Endothelial cell of umbilical vein (primary cell): ENCODE results near the gene ENHO. TPM values are rescaled to one million over a fixed set of nuclear protein-coding genes. Genes with fewer than 3 reads are reported as not detected.

Experiments used
- BruUV-seq: library from RNA; stranded (reverse); fragments of 400-500 nt; replicated peaks from 2 replicates; lab custom pipeline; 2021; lab: Mats Ljungman, UMichigan
- CTCF ChIA-PET: fragments of 300-600, 350-600 bp; sonication (Branson Sonifier 250); formaldehyde crosslinking; loops from one replicate; lab custom pipeline; 2021; ENCODE audit warnings: antibody characterized with exemption, inconsistent platforms; lab: Charles Lee
- POLR2A ChIA-PET: fragments of 300-600, 350-600 bp; sonication (Branson Sonifier 250); formaldehyde crosslinking; loops from one replicate; lab custom pipeline; 2021; ENCODE audit warnings: antibody characterized with exemption, inconsistent platforms; lab: Charles Lee
- DNase-seq: peaks from one replicate; pipeline ENCODE4 v3.0.0-alpha.2; 2011; ENCODE audit warnings: low read depth, low spot score
- FAIRE-seq: peaks from 2 replicates; lab custom pipeline; 2011; peaks lifted over from hg19 to GRCh38; lab: Jason Lieb, UNC
- H2AFZ ChIP-seq: 2 replicates; pipeline ENCODE4 v1.6.0; 2012; ENCODE audit warnings: low read depth, low read length, control low read depth, inconsistent platforms
- H3K27ac ChIP-seq: 2 replicates; pipeline ENCODE4 v1.5.1; 2011; ENCODE audit warnings: low read depth, mild to moderate bottlenecking, control low read depth, low read length, moderate library complexity; ENCODE audit not compliant: insufficient read depth
- H3K27me3 ChIP-seq, 2 experiments: 2 replicates each; pipeline versions ENCODE4 v1.6.0 to v1.6.1; 2011; ENCODE audit warnings: low read length in 2 of 2, mixed read lengths in 1 of 2; ENCODE audit not compliant: control insufficient read depth in 2 of 2, insufficient read depth in 2 of 2
- H3K36me3 ChIP-seq, 2 experiments: 2 replicates in 1 of 2; 3 replicates in 1 of 2; pipeline ENCODE4 v1.5.1; 2011; ENCODE audit warnings: low read length in 2 of 2, mild to moderate bottlenecking in 1 of 2, moderate library complexity in 1 of 2; ENCODE audit not compliant: control insufficient read depth in 2 of 2, insufficient read depth in 2 of 2; ENCODE audit errors: extremely low read depth in 1 of 2
- H3K4me1 ChIP-seq: 3 replicates; pipeline ENCODE4 v1.5.1; 2011; ENCODE audit warnings: mild to moderate bottlenecking, low read length; ENCODE audit not compliant: control insufficient read depth, insufficient read depth; ENCODE audit errors: extremely low read depth
- H3K4me2 ChIP-seq: 2 replicates; pipeline ENCODE4 v1.6.1; 2011; ENCODE audit warnings: low read length, control low read depth, mixed read lengths; ENCODE audit not compliant: insufficient read depth
- H3K4me3 ChIP-seq, 3 experiments: fragments of 200-600 bp in 1 of 3; sonication (generic), shearing (Covaris generic) in 1 of 3; replicated peaks in 1 of 3; 2 replicates each; pipeline ENCODE4 v1.5.1; 2011 to 2016; ENCODE audit warnings: control low read depth in 3 of 3, low read length in 3 of 3, mild to moderate bottlenecking in 2 of 3, inconsistent platforms in 1 of 3, low read depth in 1 of 3, moderate library complexity in 1 of 3; ENCODE audit not compliant: insufficient read depth in 1 of 3
- H3K79me2 ChIP-seq: 2 replicates; pipeline ENCODE4 v1.6.0; 2012; ENCODE audit warnings: low read length, inconsistent platforms; ENCODE audit not compliant: control insufficient read depth, insufficient read depth
- H3K9ac ChIP-seq: replicated peaks from 2 replicates; pipeline ENCODE3; 2011; ENCODE audit warnings: low read length, control low read depth; ENCODE audit not compliant: insufficient read depth; ENCODE audit errors: extremely low read depth
- H3K9me1 ChIP-seq: replicated peaks from 3 replicates; pipeline ENCODE4 v1.6.0; 2011; ENCODE audit warnings: mild to moderate bottlenecking, low read length; ENCODE audit not compliant: control insufficient read depth, insufficient read depth; ENCODE audit errors: extremely low read depth
- H3K9me3 ChIP-seq: replicated peaks from 2 replicates; pipeline ENCODE4 v1.5.1; 2012; ENCODE audit warnings: low read length, inconsistent platforms; ENCODE audit not compliant: control insufficient read depth, insufficient read depth
- H4K20me1 ChIP-seq: replicated peaks from 2 replicates; pipeline ENCODE3; 2011; ENCODE audit warnings: mild to moderate bottlenecking, low read length; ENCODE audit not compliant: control insufficient read depth, insufficient read depth; ENCODE audit errors: extremely low read depth
- EZH2 ChIP-seq: IDR thresholded peaks from 2 replicates; pipeline ENCODE4 v1.6.1; 2012; ENCODE audit warnings: borderline replicate concordance, low read depth, mild to moderate bottlenecking, moderate library complexity, low read length, inconsistent platforms; ENCODE audit not compliant: severe bottlenecking
- FOS ChIP-seq: IDR thresholded peaks from 2 replicates; pipeline ENCODE4 v1.6.1; 2011; ENCODE audit warnings: mild to moderate bottlenecking, low read length, moderate library complexity, borderline replicate concordance; ENCODE audit not compliant: insufficient read depth
- GATA2 ChIP-seq: IDR thresholded peaks from 2 replicates; pipeline ENCODE4 v1.7.0; 2011; ENCODE audit warnings: low read depth, mild to moderate bottlenecking, moderate library complexity, mixed read lengths, low read length; ENCODE audit not compliant: insufficient read length, insufficient read depth
- JUN ChIP-seq: IDR thresholded peaks from 2 replicates; pipeline ENCODE4 v1.6.1; 2011; ENCODE audit warnings: borderline replicate concordance, low read depth; ENCODE audit not compliant: insufficient read length, insufficient read depth
- MAX ChIP-seq: IDR thresholded peaks from 2 replicates; pipeline ENCODE4 v1.6.1; 2011; ENCODE audit not compliant: insufficient read depth, insufficient read length
- MYC ChIP-seq: IDR thresholded peaks from one replicate; pipeline ENCODE4 v1.6.1; 2011; ENCODE audit warnings: mild to moderate bottlenecking, low read depth, low read length
- POLR2A ChIP-seq: IDR thresholded peaks from 2 replicates; pipeline ENCODE4 v1.6.1; 2012; ENCODE audit warnings: low read depth, mild to moderate bottlenecking, control low read depth, low read length
- POLR2AphosphoS5 ChIP-seq: IDR thresholded peaks from 2 replicates; pipeline ENCODE4 v1.6.1; 2012; ENCODE audit warnings: low read depth, mild to moderate bottlenecking, control low read depth, low read length, moderate library complexity; ENCODE audit not compliant: insufficient read depth
- dilution Hi-C: fragments of 300-500 bp; cut with MboI; formaldehyde crosslinking; loops from one replicate; pipeline ENCODE4 v1.15.0; 2019; ENCODE audit warnings: low sequenced_read_pairs; ENCODE audit not compliant: extremely low pct_ligation_motif_present
- intact Hi-C: fragments of 100-400 bp; cut with micrococcal nuclease; formaldehyde crosslinking; loops from one replicate; pipeline ENCODE4 v1.10.0; 2022
- polyA plus RNA-seq, 4 experiments: library from polyadenylated mRNA; depleted of rRNA in 3 of 4; stranded (reverse) in 3 of 4; unstranded in 1 of 4; fragments of >200 nt; gene quantifications; 2 replicates each; pipeline versions ENCODE4 v1.2.1 to v1.2.3, GENCODE V29; 2011 to 2012; ENCODE audit warnings: missing spikeins in 1 of 4
- total RNA-seq: library from RNA; stranded (reverse); gene quantifications from 2 replicates; pipeline ENCODE4 v1.2.3, GENCODE V29; 2021
- TF ChIP-seq, protein P1 (sequence below), 2 donors: IDR thresholded peaks; 1 replicate in 1 of 2; 2 replicates in 1 of 2; pipeline ENCODE4 v1.5.1; 2011; ENCODE audit warnings: low read length in 2 of 2, mild to moderate bottlenecking in 2 of 2, moderate library complexity in 2 of 2, control low read depth in 1 of 2, inconsistent platforms in 1 of 2, low read depth in 1 of 2; ENCODE audit not compliant: insufficient read depth in 1 of 2; ENCODE audit errors: extremely low read depth in 1 of 2

The ENHO gene
- total and polyA plus RNA-seq, 2 donors (not counting 3 experiments of a cell fraction or from before 2014, with no cell fraction given) = 0.10 TPM; not detected in 1

DNA sequence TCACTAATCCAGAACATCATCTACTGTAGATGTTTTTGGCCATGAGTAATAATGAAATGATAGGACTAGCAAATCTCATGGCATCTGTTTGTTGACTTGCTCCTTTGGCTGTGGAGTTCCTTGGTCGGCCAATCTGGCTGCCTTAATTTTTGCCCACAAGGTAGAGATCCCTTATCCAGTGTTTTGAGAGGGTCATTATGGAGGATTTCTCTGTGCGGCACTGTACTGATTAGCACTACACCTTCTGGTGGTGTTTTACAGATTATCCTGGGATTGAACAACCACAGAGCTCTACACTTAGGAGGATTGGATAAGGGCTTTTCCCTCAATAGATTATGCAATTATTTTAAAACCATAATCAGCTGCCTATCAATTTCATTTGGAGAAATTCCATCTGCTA lies 3.2 kb upstream of the ENHO start:
- BruUV-seq = no TSS peak
- intact Hi-C loops (no loop called here), dilution Hi-C loops (no loop called here)
- peaks cover 3% of the 10 kb centered on the region for H3K4me1 ChIP-seq
- H3K4me3 ChIP-seq = no peak overlapping the region
- H3K27ac ChIP-seq = no peak overlapping the region
- H3K27me3 ChIP-seq = peaks cover 3 to 20% of the 10 kb centered on the region in 2 experiments
- TF ChIP-seq FOS (no peak), GATA2 (no peak), EZH2 (no peak), JUN (no peak), POLR2AphosphoS5 (no peak), POLR2A (no peak), MYC (no peak), MAX (no peak)
- TF ChIP-seq, protein P1, sequence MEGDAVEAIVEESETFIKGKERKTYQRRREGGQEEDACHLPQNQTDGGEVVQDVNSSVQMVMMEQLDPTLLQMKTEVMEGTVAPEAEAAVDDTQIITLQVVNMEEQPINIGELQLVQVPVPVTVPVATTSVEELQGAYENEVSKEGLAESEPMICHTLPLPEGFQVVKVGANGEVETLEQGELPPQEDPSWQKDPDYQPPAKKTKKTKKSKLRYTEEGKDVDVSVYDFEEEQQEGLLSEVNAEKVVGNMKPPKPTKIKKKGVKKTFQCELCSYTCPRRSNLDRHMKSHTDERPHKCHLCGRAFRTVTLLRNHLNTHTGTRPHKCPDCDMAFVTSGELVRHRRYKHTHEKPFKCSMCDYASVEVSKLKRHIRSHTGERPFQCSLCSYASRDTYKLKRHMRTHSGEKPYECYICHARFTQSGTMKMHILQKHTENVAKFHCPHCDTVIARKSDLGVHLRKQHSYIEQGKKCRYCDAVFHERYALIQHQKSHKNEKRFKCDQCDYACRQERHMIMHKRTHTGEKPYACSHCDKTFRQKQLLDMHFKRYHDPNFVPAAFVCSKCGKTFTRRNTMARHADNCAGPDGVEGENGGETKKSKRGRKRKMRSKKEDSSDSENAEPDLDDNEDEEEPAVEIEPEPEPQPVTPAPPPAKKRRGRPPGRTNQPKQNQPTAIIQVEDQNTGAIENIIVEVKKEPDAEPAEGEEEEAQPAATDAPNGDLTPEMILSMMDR (IDR thresholded peaks at IDR 0.05; ENCODE audit: extremely low read depth in 1 of 2, insufficient read depth in 1 of 2, low read depth in 1 of 2, low read length in 2 of 2) = no peak
- H3K4me2 ChIP-seq = no peak overlapping the region
- no peaks in the 10 kb centered on the region for H3K9me1 ChIP-seq
- H3K9me3 ChIP-seq = no peaks in the 10 kb centered on the region
- H2AFZ ChIP-seq = no peak overlapping the region
- FAIRE-seq (no peak), DNase-seq (no peak)
- ChIA-PET CTCF (no interaction called here), POLR2A (no interaction called here)
- no peaks in the 10 kb centered on the region for H3K36me3 ChIP-seq
- H4K20me1 ChIP-seq = no peaks in the 10 kb centered on the region
- H3K79me2 ChIP-seq = no peaks in the 10 kb centered on the region
- no peak overlapping the region for H3K9ac ChIP-seq
